Tibial artery (tissue), 4 donors: ENCODE measurements around the gene DNAJB14.
"Not testable (repeated sequence)": the region's sequence is repeated elsewhere in the genome, so short reads cannot be mapped to it uniquely, and the experiment has no call there.

Experiments used
- DNase-seq, 2 donors: peaks; one replicate each; pipeline ENCODE4 v3.0.0-alpha.2; 2019
- H3K27ac ChIP-seq, 2 donors: fragments of 200-600 bp; sonication (generic) in 1 of 2; 1 replicate in 1 of 2; 2 replicates in 1 of 2; pipeline ENCODE4 v1.5.1; 2018 to 2019; ENCODE audit warnings: mild to moderate bottlenecking in 1 of 2
- H3K27me3 ChIP-seq, 2 donors: fragments of 200-600 bp; sonication (generic) in 1 of 2; one replicate each; pipeline versions ENCODE4 v1.5.1 to v1.6.0; 2016 to 2019
- H3K36me3 ChIP-seq, 3 donors: fragments of 200-600 bp; sonication (generic) in 2 of 3; one replicate each; pipeline ENCODE4 v1.5.1; 2016 to 2019; ENCODE audit warnings: mild to moderate bottlenecking in 2 of 3
- H3K4me1 ChIP-seq, 4 donors: fragments of 200-600 bp; sonication (generic) in 2 of 4; 1 replicate in 3 of 4; 2 replicates in 1 of 4; pipeline ENCODE4 v1.5.1; 2016 to 2019
- H3K4me3 ChIP-seq, 2 donors: fragments of 200-600 bp; sonication (generic) in 1 of 2; 1 replicate in 1 of 2; 2 replicates in 1 of 2; pipeline ENCODE4 v1.5.1; 2018 to 2019; ENCODE audit warnings: mild to moderate bottlenecking in 2 of 2
- H3K9me3 ChIP-seq, 3 donors: fragments of 200-600 bp; sonication (generic) in 1 of 3; one replicate each; pipeline ENCODE4 v1.5.1; 2016 to 2019
- CTCF ChIP-seq, 2 experiments: fragments of 200-600 bp in 1 of 2; fragments of 450-650 bp in 1 of 2; IDR thresholded peaks; one replicate each; pipeline ENCODE4 v1.5.1; 2017 to 2019; ENCODE audit warnings: antibody characterized with exemption in 2 of 2, mild to moderate bottlenecking in 1 of 2, moderate library complexity in 1 of 2
- intact Hi-C: fragments of 100-400 bp; cut with DNase I; formaldehyde crosslinking; loops from one replicate; pipeline ENCODE4 v1.15.0; 2023; ENCODE audit warnings: low total_unique reads

DNAJB14 gene

GRCh38 chr4:99965173-99965572, 18.8 kb upstream of the DNAJB14 start:
- Histone ChIP-seq H3K27me3 (no peaks in the 10 kb centered on the region), H3K9me3 (no peaks in the 10 kb centered on the region), H3K4me3 (no peak overlapping the region), H3K4me1 (no peaks in the 10 kb centered on the region), H3K36me3 (no peaks in the 10 kb centered on the region), H3K27ac (no peak overlapping the region)
- intact Hi-C loops, result no loop called here
- DNase-seq, result no peak
- TF ChIP-seq CTCF (IDR thresholded peaks at IDR 0.05), result no peak

GRCh38 chr4:99961711-99962110, 15.3 kb upstream of the DNAJB14 start:
- no peak overlapping the region for H3K4me3 ChIP-seq
- H3K9me3 ChIP-seq, result no peaks in the 10 kb centered on the region
- H3K27ac ChIP-seq, result no peak overlapping the region
- H3K27me3 ChIP-seq, result no peaks in the 10 kb centered on the region
- intact Hi-C loops, result no loop called here
- DNase-seq, result no peak
- peaks cover 0 to 5% (median 0%) of the 10 kb centered on the region in 3 donors for H3K36me3 ChIP-seq
- no peak for TF ChIP-seq CTCF (IDR thresholded peaks at IDR 0.05)
- no peaks in the 10 kb centered on the region for H3K4me1 ChIP-seq

- H3K9me3 ChIP-seq, result no peaks in the 10 kb centered on the region
- peaks cover 0 to 5% (median 0%) of the 10 kb centered on the region in 3 donors for H3K36me3 ChIP-seq
- TF ChIP-seq CTCF (IDR thresholded peaks at IDR 0.05), result no peak
- intact Hi-C loops, result no loop called here
- no peak for DNase-seq
- no peak overlapping the region for H3K4me3 ChIP-seq
- H3K4me1 ChIP-seq, result no peaks in the 10 kb centered on the region
- H3K27me3 ChIP-seq, result no peaks in the 10 kb centered on the region
- H3K27ac ChIP-seq, result no peak overlapping the region
These were observed 14.2 kb upstream of the DNAJB14 start for GRCh38 chr4:99960648-99961047.

GRCh38 chr4:99958207-99958606, 11.8 kb upstream of the DNAJB14 start:
- H3K27ac ChIP-seq, intact Hi-C loops, H3K4me3 ChIP-seq, H3K4me1 ChIP-seq, H3K27me3 ChIP-seq, H3K36me3 ChIP-seq, DNase-seq, H3K9me3 ChIP-seq: not testable (repeated sequence)

GRCh38 chr4:99950913-99951254, 4.5 kb upstream of the DNAJB14 start:
- peak overlapping the region; percentile 96 to 97 for H3K27ac ChIP-seq
- no peaks in the 10 kb centered on the region for H3K9me3 ChIP-seq
- no peaks in the 10 kb centered on the region for H3K36me3 ChIP-seq
- TF ChIP-seq CTCF (IDR thresholded peaks at IDR 0.05), result no peak
- peaks cover 0 to 31% (median 10%) of the 10 kb centered on the region in 4 donors for H3K4me1 ChIP-seq
- no peaks in the 10 kb centered on the region for H3K27me3 ChIP-seq
- no peak for DNase-seq
- intact Hi-C loops, result no loop called here
- H3K4me3 ChIP-seq, result peak overlapping the region; percentile 74 to 90

- Histone ChIP-seq H3K4me1 (peaks cover 0 to 36% (median 14%) of the 10 kb centered on the region in 4 donors), H3K27me3 (no peaks in the 10 kb centered on the region), H3K36me3 (no peaks in the 10 kb centered on the region), H3K27ac (peak within 1 kb of the TSS; percentile 96 to 97), H3K4me3 (peak within 1 kb of the TSS; percentile 74 to 90), H3K9me3 (no peaks in the 10 kb centered on the region)
- TF ChIP-seq CTCF (IDR thresholded peaks at IDR 0.05), result no peak
- intact Hi-C loops, result loop anchor here (5.0 kb wide), 2 partner anchors 58 to 388 kb away; partner anchors contain the start of genes LAMTOR3 and TRMT10A
- peak; percentile 99 to 100 for DNase-seq
These were observed 3.8 kb upstream of the DNAJB14 start, which contains the start of gene H2AZ1 for GRCh38 chr4:99949999-99950912. H2AZ1 (minus strand) TSS chr4:99950275; CDS start chr4:99950170, 105 bp downstream.
